Mucosa of descending colon (tissue), 3 donors: Measurements from ENCODE around the gene PRKACA. TPM values are rescaled to one million over a fixed set of nuclear protein-coding genes. Genes with fewer than 3 reads are reported as not detected.

Experiments
- ATAC-seq: fragments of 200-7000 bp; cut with Tn5 transposase; one replicate; pipeline ENCODE4 v1.9.1; 2020; ENCODE audit warnings: mild to moderate bottlenecking, moderate library complexity
- DNase-seq, 3 donors: peaks; one replicate each; pipeline ENCODE4 v3.0.0-alpha.2; 2020
- H3K36me3 ChIP-seq: fragments of 200-600 bp; one replicate; pipeline ENCODE4 v1.8.0; 2021; ENCODE audit warnings: low read depth, mild to moderate bottlenecking
- H3K4me1 ChIP-seq: fragments of 200-600 bp; one replicate; pipeline ENCODE4 v1.8.0; 2021; ENCODE audit warnings: low read depth, mild to moderate bottlenecking
- H3K4me3 ChIP-seq: fragments of 200-600 bp; one replicate; pipeline ENCODE4 v1.8.0; 2021; ENCODE audit warnings: mild to moderate bottlenecking
- H3K9me3 ChIP-seq: fragments of 200-600 bp; one replicate; pipeline ENCODE4 v1.8.0; 2021; ENCODE audit warnings: mild to moderate bottlenecking
- CTCF ChIP-seq: fragments of 200-600 bp; IDR thresholded peaks from one replicate; pipeline ENCODE4 v1.8.0; 2022; ENCODE audit warnings: antibody characterized with exemption, mild to moderate bottlenecking
- intact Hi-C, 2 donors: fragments of 100-400 bp; cut with DNase I in 1 of 2; cut with micrococcal nuclease in 1 of 2; formaldehyde crosslinking; loops; one replicate each; pipeline versions ENCODE4 v1.11.0 to v1.11.1; 2022; cut with DNase I, micrococcal nuclease
- total RNA-seq, 3 donors: library from RNA; stranded (reverse); fragmentation: NEBNext Ultra II Directional in 2 of 3; extraction: Animal tissue kit (Norgen Biotek cat#: 25700) in 2 of 3; gene quantifications; one replicate each; pipeline versions ENCODE4 v1.2.1 to v1.2.4, GENCODE V29; 2021 to 2023
- donor health status: DM: no; HTN: no; CAD: no; lungs with moderate emphysema.
- donor health status: DM: no; HTN: no; CAD: no.
- donor health status: DM: no; HTN: yes; CAD: no.

Gene PRKACA
- total RNA-seq, 3 donors from 2014 or later: 75.4 to 100 (median 89.1) TPM

- peak; percentile 7 for ATAC-seq
- H3K4me1 ChIP-seq: peaks cover 16% of the 10 kb centered on the region
- DNase-seq: peak; percentile 57 to 80 (median 74)
- intact Hi-C loops: no loop called here
- TF ChIP-seq CTCF: no peak
- no peaks in the 10 kb centered on the region for H3K36me3 ChIP-seq
- H3K9me3 ChIP-seq: peaks cover 7% of the 10 kb centered on the region
- peak overlapping the region; percentile 48 for H3K4me3 ChIP-seq
Measured at GRCh38 chr19:14089662-14090508, 27.7 kb downstream of the PRKACA start.

- Histone ChIP-seq H3K9me3 (peaks cover 7% of the 10 kb centered on the region), H3K4me1 (peaks cover 16% of the 10 kb centered on the region), H3K36me3 (no peaks in the 10 kb centered on the region), H3K4me3 (peak overlapping the region; percentile 22)
- DNase-seq (no peak), ATAC-seq (no peak)
- intact Hi-C loops: no loop called here
- TF ChIP-seq CTCF: no peak
Measured at GRCh38 chr19:14089412-14089661, 28.2 kb downstream of the PRKACA start.

GRCh38 chr19:14088634-14089411 is 28.7 kb downstream of the PRKACA start:
- TF ChIP-seq CTCF: no peak
- H3K9me3 ChIP-seq: peaks cover 7% of the 10 kb centered on the region
- intact Hi-C loops: no loop called here

GRCh38 chr19:14086098-14086497 is 31.5 kb downstream of the PRKACA start:
- DNase-seq (no peak), ATAC-seq (no peak)
- H3K4me3 ChIP-seq: no peak overlapping the region
- H3K36me3 ChIP-seq: peaks cover 4% of the 10 kb centered on the region
- H3K4me1 ChIP-seq: peaks cover 14% of the 10 kb centered on the region
- intact Hi-C loops: no loop called here
- no peak for TF ChIP-seq CTCF
- no peaks in the 10 kb centered on the region for H3K9me3 ChIP-seq

More at GRCh38 chr19:14088634-14089411, 28.7 kb downstream of the PRKACA start:
- ATAC-seq: no peak
- DNase-seq: no peak
- H3K4me1 ChIP-seq: peaks cover 16% of the 10 kb centered on the region
- H3K36me3 ChIP-seq: no peaks in the 10 kb centered on the region
- no peak overlapping the region for H3K4me3 ChIP-seq

- intact Hi-C loops: no loop called here
- no peak for ATAC-seq
- Histone ChIP-seq H3K36me3 (peaks cover 4% of the 10 kb centered on the region), H3K9me3 (no peaks in the 10 kb centered on the region), H3K4me3 (no peak within 1 kb of the TSS), H3K4me1 (peaks cover 17% of the 10 kb centered on the region)
- TF ChIP-seq CTCF: no peak
- peak in 1 of 3 donors; percentile 49 for DNase-seq
Measured at GRCh38 chr19:14085309-14085995, 32.1 kb downstream of the PRKACA start, which contains the start of gene C19orf67. C19orf67 (minus strand) TSS chr19:14085783; CDS start chr19:14085627, 156 bp downstream.
